Measurements from ENCODE around the gene OR13J1. TPM values are rescaled to one million over a fixed set of nuclear protein-coding genes. Genes with fewer than 3 reads are reported as not detected.
"Not testable (repeated sequence)": the region's sequence is repeated elsewhere in the genome, so short reads cannot be mapped to it uniquely, and the experiment has no call there.

OR13J1 gene
- total RNA-seq, 4 donors from 2014 or later: not detected

DNA sequence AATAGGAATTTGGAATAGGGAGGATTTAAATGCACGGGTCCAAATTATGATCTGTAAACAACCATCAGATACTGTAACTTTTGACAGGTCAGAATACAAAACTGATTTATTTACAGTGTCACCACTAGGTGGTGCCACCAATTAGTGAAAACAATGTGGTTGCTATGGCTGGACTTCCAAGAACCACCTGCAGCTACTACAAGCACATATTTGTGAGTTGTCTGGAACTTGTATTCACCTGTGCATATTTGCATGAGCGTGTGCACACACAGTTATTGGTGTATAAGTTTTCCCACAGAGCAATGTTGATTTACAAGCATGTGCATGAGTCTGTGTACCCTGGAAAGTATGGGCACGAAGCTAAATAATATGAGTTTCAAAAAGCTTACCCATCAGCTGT, 32.8 kb upstream of the OR13J1 start:
- Histone ChIP-seq H3K4me3 (no peak overlapping the region), H3K36me3 (no peaks in the 10 kb centered on the region), H3K9me3 (no peaks in the 10 kb centered on the region), H3K27me3 (no peaks in the 10 kb centered on the region), H3K4me1 (peaks cover 17 to 23% of the 10 kb centered on the region in 2 donors), H3K27ac (no peak overlapping the region)
- DNase-seq: no peak
- intact Hi-C loops (cut with DNase I; ENCODE audit: low total_unique reads): loop anchor here (5.0 kb wide), 1 partner anchor 44 kb away; no protein-coding TSS in a partner anchor
- TF ChIP-seq, protein P1, sequence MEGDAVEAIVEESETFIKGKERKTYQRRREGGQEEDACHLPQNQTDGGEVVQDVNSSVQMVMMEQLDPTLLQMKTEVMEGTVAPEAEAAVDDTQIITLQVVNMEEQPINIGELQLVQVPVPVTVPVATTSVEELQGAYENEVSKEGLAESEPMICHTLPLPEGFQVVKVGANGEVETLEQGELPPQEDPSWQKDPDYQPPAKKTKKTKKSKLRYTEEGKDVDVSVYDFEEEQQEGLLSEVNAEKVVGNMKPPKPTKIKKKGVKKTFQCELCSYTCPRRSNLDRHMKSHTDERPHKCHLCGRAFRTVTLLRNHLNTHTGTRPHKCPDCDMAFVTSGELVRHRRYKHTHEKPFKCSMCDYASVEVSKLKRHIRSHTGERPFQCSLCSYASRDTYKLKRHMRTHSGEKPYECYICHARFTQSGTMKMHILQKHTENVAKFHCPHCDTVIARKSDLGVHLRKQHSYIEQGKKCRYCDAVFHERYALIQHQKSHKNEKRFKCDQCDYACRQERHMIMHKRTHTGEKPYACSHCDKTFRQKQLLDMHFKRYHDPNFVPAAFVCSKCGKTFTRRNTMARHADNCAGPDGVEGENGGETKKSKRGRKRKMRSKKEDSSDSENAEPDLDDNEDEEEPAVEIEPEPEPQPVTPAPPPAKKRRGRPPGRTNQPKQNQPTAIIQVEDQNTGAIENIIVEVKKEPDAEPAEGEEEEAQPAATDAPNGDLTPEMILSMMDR (IDR thresholded peaks at IDR 0.05): peak; percentile 65 to 86 (median 83)
- no peak for TF ChIP-seq POLR2A (IDR thresholded peaks at IDR 0.05)

DNA sequence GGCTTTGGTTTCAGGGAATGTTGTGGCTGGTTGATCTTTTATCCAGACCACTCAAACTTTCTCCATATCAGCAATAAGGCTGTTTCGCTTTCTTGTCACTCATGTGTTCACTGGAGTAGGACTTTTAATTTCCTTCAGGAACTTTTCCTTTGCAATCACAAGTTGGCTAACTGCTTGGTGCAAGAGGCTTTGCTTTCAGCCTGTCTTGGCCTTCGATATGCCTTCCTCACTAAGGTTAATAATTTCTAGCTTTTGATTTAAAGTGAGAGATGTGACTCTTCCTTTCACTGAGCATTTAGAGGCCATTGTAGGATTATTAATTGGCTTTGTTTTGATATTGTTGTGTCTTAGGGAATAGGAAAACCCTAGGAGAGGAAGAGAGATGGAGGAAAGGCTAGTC, 28.8 kb upstream of the OR13J1 start:
- TF ChIP-seq POLR2A (IDR thresholded peaks at IDR 0.05): no peak
- TF ChIP-seq, protein P1 (IDR thresholded peaks at IDR 0.05): no peak
- Histone ChIP-seq H3K9me3 (no peaks in the 10 kb centered on the region), H3K27ac (no peak overlapping the region), H3K4me3 (no peak overlapping the region), H3K36me3 (no peaks in the 10 kb centered on the region), H3K4me1 (no peaks in the 10 kb centered on the region), H3K27me3 (no peaks in the 10 kb centered on the region)
- no peak for DNase-seq
- intact Hi-C loops (cut with DNase I; ENCODE audit: low total_unique reads): no loop called here

DNA sequence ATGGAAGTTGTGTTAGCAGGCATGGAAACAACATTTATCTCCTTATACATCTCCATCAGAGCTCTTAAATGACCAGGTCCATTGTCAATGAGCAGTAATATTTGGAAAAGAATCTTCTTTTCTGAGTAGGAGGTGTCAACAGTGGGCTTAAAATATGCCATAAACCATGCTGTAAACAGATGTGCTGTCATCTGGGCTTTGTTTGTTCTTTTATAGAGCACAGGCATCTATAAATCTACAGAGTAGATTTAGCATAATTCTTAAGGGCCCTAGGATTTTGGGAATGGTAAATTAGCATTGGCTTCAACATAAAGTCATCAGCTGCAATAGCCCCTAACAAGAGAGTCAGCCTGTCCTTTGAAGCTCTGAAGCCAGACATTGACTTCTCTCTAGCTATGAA, 28.1 kb upstream of the OR13J1 start:
- TF ChIP-seq, protein P1 (IDR thresholded peaks at IDR 0.05): no peak
- TF ChIP-seq POLR2A (IDR thresholded peaks at IDR 0.05): no peak
- H3K4me1 ChIP-seq: no peaks in the 10 kb centered on the region
- H3K27ac ChIP-seq: no peak overlapping the region
- no peaks in the 10 kb centered on the region for H3K27me3 ChIP-seq
- no peak overlapping the region for H3K4me3 ChIP-seq
- no peaks in the 10 kb centered on the region for H3K36me3 ChIP-seq
- DNase-seq: no peak
- intact Hi-C loops (cut with DNase I; ENCODE audit: low total_unique reads): no loop called here
- H3K9me3 ChIP-seq: no peaks in the 10 kb centered on the region

DNA sequence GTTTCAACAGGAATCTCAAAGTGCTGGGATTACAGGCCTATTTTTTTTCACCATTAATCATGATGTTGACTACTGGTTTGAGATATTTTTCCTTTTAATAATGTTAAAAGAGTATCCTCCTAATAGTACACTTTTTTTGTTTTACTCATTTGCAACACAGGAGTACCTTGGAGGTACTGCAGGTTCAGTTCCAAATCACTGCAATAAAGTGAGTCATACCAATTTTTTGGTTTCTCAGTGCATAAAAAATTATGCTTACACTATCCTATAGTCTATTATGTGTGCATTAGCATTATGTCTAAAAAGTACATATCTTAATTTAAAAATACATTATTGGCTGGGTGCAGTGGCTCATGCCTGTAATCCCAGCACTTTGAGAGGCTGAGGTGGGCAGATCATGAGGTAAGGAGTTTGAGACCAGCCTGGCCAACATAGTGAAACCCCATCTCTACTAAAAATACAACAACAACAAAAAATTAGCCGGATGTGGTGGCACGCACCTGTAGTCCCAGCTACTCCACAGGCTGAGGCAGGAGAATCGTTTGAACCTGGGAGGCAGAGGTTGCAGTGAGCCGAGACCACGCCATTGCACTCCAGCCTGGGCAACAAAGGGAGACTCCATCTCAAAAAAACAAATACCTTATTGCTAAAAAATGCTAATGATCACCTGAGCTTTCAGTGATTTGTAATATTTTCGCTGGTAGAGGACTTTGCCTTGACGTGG, 27.3 kb upstream of the OR13J1 start:
- H3K27ac ChIP-seq; intact Hi-C loops (cut with DNase I; ENCODE audit: low total_unique reads); H3K4me3 ChIP-seq; H3K36me3 ChIP-seq; H3K4me1 ChIP-seq; H3K9me3 ChIP-seq; H3K27me3 ChIP-seq; DNase-seq: not testable (repeated sequence)

GRCh38 chr9:35896570-35896969, 26.4 kb upstream of the OR13J1 start:
- intact Hi-C loops (cut with DNase I; ENCODE audit: low total_unique reads): no loop called here
- Histone ChIP-seq H3K4me3 (no peak overlapping the region), H3K27ac (no peak overlapping the region), H3K9me3 (no peaks in the 10 kb centered on the region), H3K36me3 (no peaks in the 10 kb centered on the region), H3K4me1 (no peaks in the 10 kb centered on the region), H3K27me3 (no peaks in the 10 kb centered on the region)
- no peak for TF ChIP-seq POLR2A (IDR thresholded peaks at IDR 0.05)
- TF ChIP-seq, protein P1 (IDR thresholded peaks at IDR 0.05): no peak
- DNase-seq: no peak
